Lung (tissue), 12 donors: ENCODE data around the gene FLYWCH1. TPM values are rescaled to one million over a fixed set of nuclear protein-coding genes. Genes with fewer than 3 reads are reported as not detected.

Experiments
- ATAC-seq: fragments of 200-7000 bp; cut with Tn5 transposase; one replicate; pipeline ENCODE4 v1.9.1; 2020; ENCODE audit warnings: moderate number of reproducible peaks; ENCODE audit not compliant: insufficient read depth, low FRiP score
- DNase-seq, 3 donors: peaks; one replicate each; pipeline ENCODE4 v3.0.0-alpha.2; 2013 to 2017
- H3K27ac ChIP-seq, 2 donors: one replicate each; pipeline ENCODE4 v1.5.1; 2013; ENCODE audit warnings: mild to moderate bottlenecking in 2 of 2, moderate library complexity in 2 of 2, control low read depth in 1 of 2, inconsistent platforms in 1 of 2, low read depth in 1 of 2, low read length in 1 of 2
- H3K27me3 ChIP-seq, 3 donors: one replicate each; pipeline ENCODE4 v1.5.1; 2013; ENCODE audit warnings: low read length in 2 of 3; ENCODE audit not compliant: control insufficient read depth in 3 of 3, insufficient read depth in 3 of 3
- H3K36me3 ChIP-seq, 4 donors: one replicate each; pipeline ENCODE4 v1.5.1; 2013; ENCODE audit warnings: low read length in 4 of 4, mild to moderate bottlenecking in 1 of 4, moderate library complexity in 1 of 4; ENCODE audit not compliant: control insufficient read depth in 4 of 4, insufficient read depth in 4 of 4
- H3K4me1 ChIP-seq, 5 donors: one replicate each; pipeline ENCODE4 v1.5.1; 2013; ENCODE audit warnings: low read length in 5 of 5, mild to moderate bottlenecking in 2 of 5, moderate library complexity in 1 of 5; ENCODE audit not compliant: control insufficient read depth in 5 of 5, insufficient read depth in 5 of 5
- H3K4me3 ChIP-seq: one replicate; pipeline ENCODE4 v1.5.1; 2013; ENCODE audit warnings: mild to moderate bottlenecking, control low read depth, moderate library complexity
- H3K9ac ChIP-seq, 2 donors: one replicate each; pipeline ENCODE4 v1.5.1; 2013; ENCODE audit warnings: low read length in 2 of 2, control low read depth in 1 of 2; ENCODE audit not compliant: insufficient read depth in 1 of 2
- H3K9me3 ChIP-seq, 4 donors: one replicate each; pipeline ENCODE4 v1.5.1; 2013; ENCODE audit warnings: low read length in 3 of 4, mild to moderate bottlenecking in 1 of 4, moderate library complexity in 1 of 4; ENCODE audit not compliant: control insufficient read depth in 4 of 4, insufficient read depth in 3 of 4
- WGBS, 2 donors: extraction: QIAGEN DNeasy Blood & Tissue Kit; methylation state at CpG; one replicate each; pipeline ENCODE4 v1.1.7; 2013; 5-methylcytosine and 5-hydroxymethylcytosine counted together
- polyA plus RNA-seq, 2 donors: library from polyadenylated mRNA; stranded (reverse); fragments of 200-250 nt; gene quantifications; one replicate each; pipeline ENCODE4 v1.2.1, GENCODE V29; 2013
- total RNA-seq, 2 donors: library from RNA; depleted of rRNA in 1 of 2; stranded (reverse); fragments of >200 nt in 1 of 2; gene quantifications; one replicate each; pipeline ENCODE4 v1.2.1, GENCODE V29; 2014 to 2021
- TF ChIP-seq, protein P1 (sequence below): IDR thresholded peaks from 2 replicates; pipeline ENCODE4 v1.5.1; 2012; ENCODE audit warnings: mild to moderate bottlenecking; ENCODE audit errors: control extremely low read depth, extremely low read depth
- donor health status: control.
- donor health status: control.
- donor health status: Bipolar disorder and iron deficiency.
- donor health status: healthy.
- donor health status: DM: yes; HTN: yes; CAD: no.

The FLYWCH1 gene
- total and polyA plus RNA-seq, 4 donors, result 13.3 to 34.3 (median 21.4) TPM

- no peak for ATAC-seq
These were observed 14.6 kb upstream of the FLYWCH1 start for GRCh38 chr16:2897110-2897509.

DNA sequence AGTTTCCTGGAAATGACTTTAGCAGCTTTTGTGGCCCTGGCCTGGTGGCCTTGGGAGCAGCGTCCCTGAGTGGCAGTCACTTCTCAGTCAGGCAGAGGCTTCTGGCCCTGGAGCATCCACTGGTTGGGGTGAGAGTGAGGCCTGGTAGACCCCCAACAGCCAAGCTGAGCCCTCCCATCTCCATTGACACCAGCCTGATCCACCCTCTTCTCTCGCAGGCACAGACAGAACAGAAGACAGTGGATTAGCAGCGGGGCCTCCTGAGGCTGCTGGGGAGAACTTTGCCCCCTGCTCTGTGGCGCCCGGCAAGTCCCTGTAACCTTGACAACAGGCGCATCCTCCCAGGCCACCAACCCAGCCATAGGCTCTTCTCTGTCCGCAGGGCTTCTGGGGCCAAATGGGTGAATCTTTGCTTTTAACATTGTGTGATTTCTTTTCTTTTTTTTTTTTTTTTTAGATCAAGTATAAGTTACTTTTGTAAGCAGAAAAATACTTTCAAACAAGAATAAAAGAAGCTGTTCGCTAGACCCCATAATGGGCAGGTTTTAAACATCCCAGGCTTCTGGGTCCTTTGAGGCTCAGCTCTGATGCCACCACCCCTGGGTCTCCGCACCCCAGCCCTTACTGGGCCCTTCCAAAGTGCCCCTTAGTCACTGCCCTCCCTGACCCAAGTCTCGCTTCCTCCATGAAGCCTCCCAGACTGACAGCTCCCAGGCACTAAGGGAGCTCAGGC, 12.7 kb upstream of the FLYWCH1 start:
- Histone ChIP-seq H3K27ac (no peak overlapping the region), H3K27me3 (no peaks in the 10 kb centered on the region), H3K4me1 (peaks cover 0 to 4% (median 2%) of the 10 kb centered on the region in 5 donors), H3K36me3 (peaks cover 0 to 32% (median 3%) of the 10 kb centered on the region in 4 donors), H3K9ac (no peak overlapping the region), H3K9me3 (no peaks in the 10 kb centered on the region), H3K4me3 (no peak overlapping the region)
- ATAC-seq, result no peak
- WGBS, 2 donors, result 87 to 98% methylated on average over 10 of the region's 10 CpGs
- TF ChIP-seq, protein P1, sequence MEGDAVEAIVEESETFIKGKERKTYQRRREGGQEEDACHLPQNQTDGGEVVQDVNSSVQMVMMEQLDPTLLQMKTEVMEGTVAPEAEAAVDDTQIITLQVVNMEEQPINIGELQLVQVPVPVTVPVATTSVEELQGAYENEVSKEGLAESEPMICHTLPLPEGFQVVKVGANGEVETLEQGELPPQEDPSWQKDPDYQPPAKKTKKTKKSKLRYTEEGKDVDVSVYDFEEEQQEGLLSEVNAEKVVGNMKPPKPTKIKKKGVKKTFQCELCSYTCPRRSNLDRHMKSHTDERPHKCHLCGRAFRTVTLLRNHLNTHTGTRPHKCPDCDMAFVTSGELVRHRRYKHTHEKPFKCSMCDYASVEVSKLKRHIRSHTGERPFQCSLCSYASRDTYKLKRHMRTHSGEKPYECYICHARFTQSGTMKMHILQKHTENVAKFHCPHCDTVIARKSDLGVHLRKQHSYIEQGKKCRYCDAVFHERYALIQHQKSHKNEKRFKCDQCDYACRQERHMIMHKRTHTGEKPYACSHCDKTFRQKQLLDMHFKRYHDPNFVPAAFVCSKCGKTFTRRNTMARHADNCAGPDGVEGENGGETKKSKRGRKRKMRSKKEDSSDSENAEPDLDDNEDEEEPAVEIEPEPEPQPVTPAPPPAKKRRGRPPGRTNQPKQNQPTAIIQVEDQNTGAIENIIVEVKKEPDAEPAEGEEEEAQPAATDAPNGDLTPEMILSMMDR, result no peak
- no peak for DNase-seq

More at GRCh38 chr16:2897110-2897509, 14.6 kb upstream of the FLYWCH1 start:
- no peaks in the 10 kb centered on the region for H3K9me3 ChIP-seq
- H3K27me3 ChIP-seq, result no peaks in the 10 kb centered on the region
- 87 to 94% methylated on average over 7 of the region's 7 CpGs for WGBS, 2 donors
- no peak overlapping the region for H3K27ac ChIP-seq
- H3K4me3 ChIP-seq, result no peak overlapping the region
- H3K9ac ChIP-seq, result no peak overlapping the region
- no peak for DNase-seq
- no peaks in the 10 kb centered on the region for H3K4me1 ChIP-seq
- H3K36me3 ChIP-seq, result peaks cover 0 to 32% (median 3%) of the 10 kb centered on the region in 4 donors
- TF ChIP-seq, protein P1, result no peak

DNA sequence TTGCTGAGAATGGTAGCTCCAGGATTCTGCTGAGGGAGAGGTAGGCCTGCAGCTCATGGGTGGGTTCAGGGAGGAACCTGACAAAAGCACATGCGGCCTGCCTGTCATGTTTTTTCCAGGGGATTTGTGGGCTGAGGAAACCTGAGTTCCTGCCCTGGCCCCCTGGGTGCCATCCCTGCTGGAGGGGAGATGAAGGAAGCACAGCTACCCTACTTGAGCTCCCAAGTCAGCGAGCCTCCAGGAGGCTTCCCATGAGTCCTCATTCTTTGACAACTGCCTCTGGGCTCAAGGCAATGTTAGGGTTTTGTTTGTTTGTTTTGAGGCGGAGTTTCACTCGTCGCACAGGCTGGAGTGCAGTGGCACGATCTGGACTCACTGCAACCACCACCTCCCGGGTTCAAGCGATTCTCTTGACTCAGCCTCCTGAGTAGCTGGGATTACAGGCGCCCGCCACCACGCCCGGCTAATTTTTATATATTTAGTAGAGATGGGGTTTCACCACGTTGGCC, 12.1 kb upstream of the FLYWCH1 start:
- ATAC-seq (no peak), DNase-seq (no peak)
- no peak overlapping the region for H3K9ac ChIP-seq
- H3K4me1 ChIP-seq, result peaks cover 0 to 8% (median 3%) of the 10 kb centered on the region in 5 donors
- WGBS, 2 donors, result 93 to 94% methylated on average over 13 of the region's 13 CpGs
- no peak overlapping the region for H3K4me3 ChIP-seq
- H3K9me3 ChIP-seq, result no peaks in the 10 kb centered on the region
- H3K36me3 ChIP-seq, result peaks cover 0 to 32% (median 3%) of the 10 kb centered on the region in 4 donors
- H3K27ac ChIP-seq, result no peak overlapping the region
- no peaks in the 10 kb centered on the region for H3K27me3 ChIP-seq
- TF ChIP-seq, protein P1, result no peak
